Glutamatergic neuron (in vitro differentiated cells): ENCODE data around the gene TSC22D4. TPM values are rescaled to one million over a fixed set of nuclear protein-coding genes. Genes with fewer than 3 reads are reported as not detected.
"Not testable (repeated sequence)": the region's sequence is repeated elsewhere in the genome, so short reads cannot be mapped to it uniquely, and the experiment has no call there.

Experiments
- DNase-seq: peaks from one replicate; pipeline ENCODE4 v3.0.0; 2022
- H3K27ac Mint-ChIP-seq: one replicate; pipeline ENCODE4 v1.8.0; 2020; ENCODE audit warnings: mild to moderate bottlenecking, mixed read lengths, inconsistent platforms; ENCODE audit not compliant: unreplicated experiment
- H3K27me3 Mint-ChIP-seq: one replicate; pipeline ENCODE4 v1.8.0; 2020; ENCODE audit warnings: mild to moderate bottlenecking, moderate library complexity, mixed read lengths, inconsistent platforms; ENCODE audit not compliant: unreplicated experiment
- H3K36me3 Mint-ChIP-seq: one replicate; pipeline ENCODE4 v1.8.0; 2020; ENCODE audit warnings: mild to moderate bottlenecking, mixed read lengths, inconsistent platforms; ENCODE audit not compliant: unreplicated experiment
- H3K4me1 Mint-ChIP-seq: one replicate; pipeline ENCODE4 v1.8.0; 2020; ENCODE audit warnings: mild to moderate bottlenecking, low read depth, mixed read lengths, inconsistent platforms; ENCODE audit not compliant: unreplicated experiment
- H3K4me3 Mint-ChIP-seq: one replicate; pipeline ENCODE4 v1.8.0; 2020; ENCODE audit warnings: mild to moderate bottlenecking, mixed read lengths, inconsistent platforms; ENCODE audit not compliant: unreplicated experiment
- H3K9me3 Mint-ChIP-seq: one replicate; pipeline ENCODE4 v1.8.0; 2020; ENCODE audit warnings: mild to moderate bottlenecking, moderate library complexity, mixed read lengths, inconsistent platforms; ENCODE audit not compliant: unreplicated experiment
- CTCF ChIP-seq: fragments of 200-600 bp; sonication (generic); IDR thresholded peaks from one replicate; pipeline ENCODE4 v1.5.0; 2021; ENCODE audit not compliant: partially characterized antibody, unreplicated experiment
- total RNA-seq: library from RNA; stranded (reverse); fragmentation: NEBNext Ultra II Directional; extraction: Animal tissue kit (Norgen Biotek cat#: 25700); gene quantifications from one replicate; pipeline ENCODE4 v1.2.1, GENCODE V29; 2021; ENCODE audit not compliant: unreplicated experiment

TSC22D4 gene
- total RNA-seq, 1 donor from 2014 or later: 39.6 TPM

GRCh38 chr7:100452513-100452912 is 26.5 kb downstream of the TSC22D4 start:
- no peak for DNase-seq
- H3K27ac Mint-ChIP-seq: no peak overlapping the region
- H3K36me3 Mint-ChIP-seq: no peaks in the 10 kb centered on the region
- H3K4me1 Mint-ChIP-seq: peaks cover 2% of the 10 kb centered on the region
- no peak for TF ChIP-seq CTCF
- H3K4me3 Mint-ChIP-seq: no peak overlapping the region
- peaks cover 3% of the 10 kb centered on the region for H3K27me3 Mint-ChIP-seq
- no peaks in the 10 kb centered on the region for H3K9me3 Mint-ChIP-seq

GRCh38 chr7:100449190-100449795 is 29.7 kb downstream of the TSC22D4 start:
- Mint-ChIP-seq H3K36me3 (no peaks in the 10 kb centered on the region), H3K4me3 (no peak overlapping the region), H3K27me3 (peaks cover 2% of the 10 kb centered on the region), H3K27ac (peak overlapping the region; percentile 22), H3K9me3 (no peaks in the 10 kb centered on the region), H3K4me1 (peaks cover 2% of the 10 kb centered on the region)
- DNase-seq: no peak
- no peak for TF ChIP-seq CTCF

GRCh38 chr7:100447363-100447762 is 31.7 kb downstream of the TSC22D4 start:
- not testable (repeated sequence) for H3K27me3 Mint-ChIP-seq, H3K36me3 Mint-ChIP-seq, H3K4me3 Mint-ChIP-seq, DNase-seq, H3K9me3 Mint-ChIP-seq, H3K4me1 Mint-ChIP-seq, H3K27ac Mint-ChIP-seq

- H3K27me3 Mint-ChIP-seq: peaks cover 5% of the 10 kb centered on the region
- H3K4me3 Mint-ChIP-seq: no peak overlapping the region
- DNase-seq: no peak
- H3K9me3 Mint-ChIP-seq: no peaks in the 10 kb centered on the region
- peaks cover 2% of the 10 kb centered on the region for H3K4me1 Mint-ChIP-seq
- H3K27ac Mint-ChIP-seq: no peak overlapping the region
- no peak for TF ChIP-seq CTCF
- no peaks in the 10 kb centered on the region for H3K36me3 Mint-ChIP-seq
Observed at GRCh38 chr7:100446040-100446439, 33.0 kb downstream of the TSC22D4 start.

GRCh38 chr7:100444311-100445278 is 34.4 kb downstream of the TSC22D4 start:
- no peak for DNase-seq
- Mint-ChIP-seq H3K36me3 (no peaks in the 10 kb centered on the region), H3K4me3 (no peak overlapping the region), H3K27ac (peak overlapping the region; percentile 30), H3K4me1 (peaks cover 2% of the 10 kb centered on the region), H3K27me3 (peaks cover 5% of the 10 kb centered on the region), H3K9me3 (no peaks in the 10 kb centered on the region)
- no peak for TF ChIP-seq CTCF
